CD4-positive, alpha-beta memory T cell (primary cell): ENCODE data around the gene MASP1. TPM values are rescaled to one million over a fixed set of nuclear protein-coding genes. Genes with fewer than 3 reads are reported as not detected.

Experiments used
- CTCF ChIA-PET: fragments of 350-600 bp; sonication (Branson Sonifier 250); formaldehyde crosslinking; loops from one replicate; lab custom pipeline; 2021; ENCODE audit warnings: inconsistent platforms; ENCODE audit not compliant: partially characterized antibody; lab: Charles Lee
- POLR2A ChIA-PET: fragments of 350-600 bp; sonication (Branson Sonifier 250); formaldehyde crosslinking; loops from one replicate; lab custom pipeline; 2021; ENCODE audit not compliant: partially characterized antibody; lab: Charles Lee
- DNase-seq, 5 donors: peaks; one replicate each; pipeline versions ENCODE4 v3.0.0 to v3.0.0-alpha.2; 2020 to 2022; ENCODE audit warnings: mixed read lengths in 1 of 5
- H3K27ac ChIP-seq: one replicate; pipeline ENCODE4 v1.7.0; 2013; ENCODE audit warnings: low read depth, low read length
- H3K27me3 ChIP-seq: 2 replicates; pipeline ENCODE4 v1.7.0; 2013; ENCODE audit warnings: mild to moderate bottlenecking, low read length, moderate library complexity; ENCODE audit not compliant: insufficient read depth
- H3K36me3 ChIP-seq: 2 replicates; pipeline ENCODE4 v1.7.0; 2013; ENCODE audit warnings: mild to moderate bottlenecking, low read length, moderate library complexity; ENCODE audit not compliant: insufficient read depth
- H3K4me1 ChIP-seq: 2 replicates; pipeline ENCODE4 v1.7.0; 2013; ENCODE audit warnings: mild to moderate bottlenecking, low read length, moderate library complexity; ENCODE audit not compliant: insufficient read depth
- H3K4me3 ChIP-seq, 2 donors: one replicate each; pipeline ENCODE4 v1.7.0; 2013; ENCODE audit warnings: low read length in 2 of 2, mild to moderate bottlenecking in 1 of 2
- H3K9me3 ChIP-seq, 2 donors: one replicate each; pipeline ENCODE4 v1.7.0; 2013; ENCODE audit warnings: low read length in 2 of 2, control low read depth in 1 of 2; ENCODE audit not compliant: control insufficient read depth in 1 of 2
- H3K27ac Mint-ChIP-seq, 7 donors: one replicate each; pipeline ENCODE4 v1.8.0; 2020 to 2021; ENCODE audit warnings: mixed read lengths in 7 of 7, mild to moderate bottlenecking in 6 of 7, inconsistent platforms in 3 of 7, moderate library complexity in 3 of 7
- H3K27me3 Mint-ChIP-seq, 2 donors: one replicate each; pipeline ENCODE4 v1.8.0; 2020 to 2021; ENCODE audit warnings: mixed read lengths in 2 of 2
- H3K36me3 Mint-ChIP-seq, 2 donors: one replicate each; pipeline ENCODE4 v1.8.0; 2020 to 2021; ENCODE audit warnings: mixed read lengths in 2 of 2, inconsistent platforms in 1 of 2, mild to moderate bottlenecking in 1 of 2
- H3K4me1 Mint-ChIP-seq, 4 donors: one replicate each; pipeline ENCODE4 v1.8.0; 2020 to 2021; ENCODE audit warnings: mixed read lengths in 4 of 4, mild to moderate bottlenecking in 1 of 4
- H3K4me3 Mint-ChIP-seq, 8 donors: one replicate each; pipeline ENCODE4 v1.8.0; 2020 to 2021; ENCODE audit warnings: mixed read lengths in 8 of 8, mild to moderate bottlenecking in 7 of 8, moderate library complexity in 6 of 8, inconsistent platforms in 3 of 8
- H3K9me3 Mint-ChIP-seq, 8 donors: one replicate each; pipeline ENCODE4 v1.8.0; 2020 to 2021; ENCODE audit warnings: mixed read lengths in 8 of 8, mild to moderate bottlenecking in 5 of 8, inconsistent platforms in 3 of 8, moderate library complexity in 1 of 8
- intact Hi-C: fragments of 100-400 bp; cut with micrococcal nuclease; formaldehyde crosslinking; loops from one replicate; pipeline ENCODE4 v1.15.1; 2023
- polyA plus RNA-seq, 2 donors: library from polyadenylated mRNA; unstranded; fragments of 300-500 nt; fragmentation: Illumina TruSeq; gene quantifications; one replicate each; pipeline ENCODE4 v1.2.3, GENCODE V29; 2021
- total RNA-seq, 2 experiments: library from RNA; stranded (reverse); gene quantifications; one replicate each; pipeline ENCODE4 v1.2.3, GENCODE V29; 2021

The MASP1 gene
- total and polyA plus RNA-seq, 4 experiments from 2014 or later, result not detected

- Histone ChIP-seq H3K27me3 (no peaks in the 10 kb centered on the region), H3K9me3 (no peaks in the 10 kb centered on the region), H3K27ac (no peak overlapping the region), H3K4me1 (no peaks in the 10 kb centered on the region), H3K36me3 (no peaks in the 10 kb centered on the region), H3K4me3 (no peak overlapping the region)
- Mint-ChIP-seq H3K36me3 (no peaks in the 10 kb centered on the region), H3K4me1 (no peaks in the 10 kb centered on the region), H3K4me3 (no peak overlapping the region), H3K27me3 (peaks cover 6 to 14% of the 10 kb centered on the region in 2 donors), H3K9me3 (no peaks in the 10 kb centered on the region), H3K27ac (no peak overlapping the region)
- POLR2A ChIA-PET, result no interaction called here
- intact Hi-C loops, result no loop called here
- DNase-seq, result no peak
- CTCF ChIA-PET, result interaction anchor here (1.2 kb wide), 1 partner anchor 420 kb away, joined by 4 read pairs; no protein-coding TSS in a partner anchor
Observed at GRCh38 chr3:187259171-187259570, 32.4 kb downstream of the MASP1 start.

- H3K27ac Mint-ChIP-seq, result no peak overlapping the region
- Histone ChIP-seq H3K9me3 (no peaks in the 10 kb centered on the region), H3K4me1 (no peaks in the 10 kb centered on the region), H3K27me3 (no peaks in the 10 kb centered on the region), H3K4me3 (no peak overlapping the region), H3K27ac (no peak overlapping the region), H3K36me3 (no peaks in the 10 kb centered on the region)
- ChIA-PET POLR2A (no interaction called here), CTCF (interaction anchor here (1.2 kb wide), 1 partner anchor 421 kb away, joined by 4 read pairs; no protein-coding TSS in a partner anchor)
- H3K4me3 Mint-ChIP-seq, result no peak overlapping the region
- no peaks in the 10 kb centered on the region for H3K9me3 Mint-ChIP-seq
- H3K27me3 Mint-ChIP-seq, result peaks cover 4 to 14% of the 10 kb centered on the region in 2 donors
- no peaks in the 10 kb centered on the region for H3K36me3 Mint-ChIP-seq
- intact Hi-C loops, result no loop called here
- H3K4me1 Mint-ChIP-seq, result no peaks in the 10 kb centered on the region
- no peak for DNase-seq
Observed at GRCh38 chr3:187257992-187258692, 33.4 kb downstream of the MASP1 start.

- Mint-ChIP-seq H3K27ac (no peak overlapping the region), H3K4me1 (no peaks in the 10 kb centered on the region), H3K36me3 (no peaks in the 10 kb centered on the region), H3K4me3 (no peak overlapping the region), H3K27me3 (peaks cover 4 to 14% of the 10 kb centered on the region in 2 donors), H3K9me3 (no peaks in the 10 kb centered on the region)
- intact Hi-C loops, result no loop called here
- Histone ChIP-seq H3K27ac (no peak overlapping the region), H3K36me3 (no peaks in the 10 kb centered on the region), H3K4me1 (no peaks in the 10 kb centered on the region), H3K9me3 (no peaks in the 10 kb centered on the region), H3K4me3 (no peak overlapping the region), H3K27me3 (no peaks in the 10 kb centered on the region)
- POLR2A ChIA-PET, result no interaction called here
- DNase-seq, result no peak
- CTCF ChIA-PET, result no interaction called here
Observed at GRCh38 chr3:187257471-187257870, 34.1 kb downstream of the MASP1 start.

GRCh38 chr3:187256051-187256616 is 35.4 kb downstream of the MASP1 start:
- Mint-ChIP-seq H3K36me3 (no peaks in the 10 kb centered on the region), H3K9me3 (no peaks in the 10 kb centered on the region), H3K27ac (no peak overlapping the region), H3K4me3 (no peak overlapping the region), H3K4me1 (no peaks in the 10 kb centered on the region), H3K27me3 (peaks cover 4 to 12% of the 10 kb centered on the region in 2 donors)
- no peaks in the 10 kb centered on the region for H3K9me3 ChIP-seq
- H3K4me3 ChIP-seq, result no peak overlapping the region
- CTCF ChIA-PET, result no interaction called here
- no peak for DNase-seq
- H3K27ac ChIP-seq, result no peak overlapping the region
- intact Hi-C loops, result no loop called here
- no peaks in the 10 kb centered on the region for H3K36me3 ChIP-seq
- H3K27me3 ChIP-seq, result no peaks in the 10 kb centered on the region
- POLR2A ChIA-PET, result no interaction called here
- no peaks in the 10 kb centered on the region for H3K4me1 ChIP-seq

- H3K36me3 Mint-ChIP-seq, result no peaks in the 10 kb centered on the region
- intact Hi-C loops, result no loop called here
- Histone ChIP-seq H3K4me1 (no peaks in the 10 kb centered on the region), H3K27ac (no peak overlapping the region), H3K9me3 (no peaks in the 10 kb centered on the region), H3K27me3 (no peaks in the 10 kb centered on the region), H3K4me3 (no peak overlapping the region), H3K36me3 (no peaks in the 10 kb centered on the region)
- H3K4me1 Mint-ChIP-seq, result no peaks in the 10 kb centered on the region
- no peak for DNase-seq
- ChIA-PET POLR2A (no interaction called here), CTCF (no interaction called here)
- H3K27ac Mint-ChIP-seq, result no peak overlapping the region
- peaks cover 0 to 7% of the 10 kb centered on the region in 2 donors for H3K27me3 Mint-ChIP-seq
- H3K4me3 Mint-ChIP-seq, result no peak overlapping the region
- H3K9me3 Mint-ChIP-seq, result no peaks in the 10 kb centered on the region
Observed at GRCh38 chr3:187255314-187255713, 36.2 kb downstream of the MASP1 start.

- Mint-ChIP-seq H3K36me3 (no peaks in the 10 kb centered on the region), H3K4me1 (peaks cover 2 to 12% (median 9%) of the 10 kb centered on the region in 4 donors), H3K9me3 (no peaks in the 10 kb centered on the region), H3K27me3 (peaks cover 0 to 3% of the 10 kb centered on the region in 2 donors), H3K4me3 (no peak overlapping the region), H3K27ac (peak overlapping the region in 1 of 7 donors; percentile 43)
- Histone ChIP-seq H3K4me1 (peaks cover 5% of the 10 kb centered on the region), H3K4me3 (no peak overlapping the region), H3K36me3 (no peaks in the 10 kb centered on the region), H3K9me3 (no peaks in the 10 kb centered on the region), H3K27ac (no peak overlapping the region), H3K27me3 (no peaks in the 10 kb centered on the region)
- intact Hi-C loops, result no loop called here
- DNase-seq, result no peak
- POLR2A ChIA-PET, result no interaction called here
- CTCF ChIA-PET, result no interaction called here
Observed at GRCh38 chr3:187252311-187252710, 39.2 kb downstream of the MASP1 start.

- intact Hi-C loops, result no loop called here
- H3K27me3 ChIP-seq, result no peaks in the 10 kb centered on the region
- ChIA-PET POLR2A (no interaction called here), CTCF (interaction anchor here (0.6 kb wide), 1 partner anchor 408 kb away, joined by 3 read pairs; no protein-coding TSS in a partner anchor)
- H3K27ac ChIP-seq, result no peak overlapping the region
- Mint-ChIP-seq H3K27me3 (peaks cover 0 to 3% of the 10 kb centered on the region in 2 donors), H3K9me3 (no peaks in the 10 kb centered on the region), H3K36me3 (no peaks in the 10 kb centered on the region), H3K27ac (no peak overlapping the region), H3K4me3 (no peak overlapping the region), H3K4me1 (peaks cover 6 to 16% (median 15%) of the 10 kb centered on the region in 4 donors)
- DNase-seq, result no peak
- peaks cover 11% of the 10 kb centered on the region for H3K4me1 ChIP-seq
- H3K9me3 ChIP-seq, result no peaks in the 10 kb centered on the region
- H3K4me3 ChIP-seq, result no peak overlapping the region
- no peaks in the 10 kb centered on the region for H3K36me3 ChIP-seq
Observed at GRCh38 chr3:187251599-187251998, 39.9 kb downstream of the MASP1 start.
